HEK293 (cell line): ENCODE results near the gene BCAS3.

ENCODE experiments used
- CTCF ChIA-PET: fragments of 350-600 bp; formaldehyde crosslinking; extraction: SDS; loops from one replicate; lab custom pipeline; 2021; ENCODE audit warnings: antibody characterized with exemption; lab: Yijun Ruan, JAX
- POLR2A ChIA-PET: fragments of 300-600 bp; formaldehyde crosslinking; extraction: SDS; loops from one replicate; lab custom pipeline; 2020; ENCODE audit warnings: antibody characterized with exemption, inconsistent platforms; lab: Yijun Ruan, JAX
- H3K27ac ChIP-seq: fragments of 200-500 bp; sonication (Bioruptor generic); 2 replicates; pipeline ENCODE4 v1.5.1; 2014; ENCODE audit warnings: low read depth, low read length, control low read depth, inconsistent platforms; ENCODE audit errors: extremely low read depth
- H3K36me3 ChIP-seq, 2 experiments: fragments of 200-500 bp in 1 of 2; sonication (Bioruptor generic) in 1 of 2; 1 replicate in 1 of 2; 2 replicates in 1 of 2; pipeline ENCODE4 v1.5.1; 2014 to 2017; ENCODE audit warnings: inconsistent platforms in 2 of 2, low read length in 2 of 2; ENCODE audit not compliant: control insufficient read depth in 2 of 2, insufficient read depth in 1 of 2
- H3K4me1 ChIP-seq: fragments of 200-500 bp; sonication (Bioruptor generic); 2 replicates; pipeline ENCODE4 v1.5.1; 2014; ENCODE audit warnings: mild to moderate bottlenecking, low read length, inconsistent platforms; ENCODE audit not compliant: control insufficient read depth, insufficient read depth
- H3K4me3 ChIP-seq: 2 replicates; pipeline ENCODE4 v1.5.1; 2011; ENCODE audit warnings: low read depth, mild to moderate bottlenecking, control low read depth, low read length, moderate library complexity
- H3K9me3 ChIP-seq: fragments of 200-500 bp; sonication (Bioruptor generic); 2 replicates; pipeline ENCODE4 v1.5.1; 2014; ENCODE audit warnings: low read depth, low read length, inconsistent platforms; ENCODE audit not compliant: control insufficient read depth, insufficient read depth
- BCL11A ChIP-seq: fragments of 450-650 bp; formaldehyde crosslinking; IDR thresholded peaks from 2 replicates; pipeline ENCODE4 v1.5.1; 2016; ENCODE audit warnings: low read depth, missing biosample characterization, missing genetic modification characterization
- CTCF ChIP-seq: fragments of 450-650 bp; formaldehyde crosslinking; IDR thresholded peaks from 2 replicates; pipeline ENCODE4 v1.5.1; 2016; ENCODE audit warnings: missing biosample characterization, missing genetic modification characterization
- GLIS1 ChIP-seq: fragments of 450-650 bp; formaldehyde crosslinking; IDR thresholded peaks from 2 replicates; pipeline ENCODE4 v1.5.1; 2016; ENCODE audit warnings: missing biosample characterization, missing genetic modification characterization
- GLIS2 ChIP-seq: fragments of 450-650 bp; formaldehyde crosslinking; IDR thresholded peaks from 2 replicates; pipeline ENCODE4 v1.5.1; 2016; ENCODE audit warnings: missing biosample characterization, missing genetic modification characterization
- KLF10 ChIP-seq: fragments of 450-650 bp; IDR thresholded peaks from 2 replicates; pipeline ENCODE4 v1.5.1; 2018; ENCODE audit warnings: missing biosample characterization, mild to moderate bottlenecking, missing genetic modification characterization
- KLF9 ChIP-seq: fragments of 450-650 bp; formaldehyde crosslinking; IDR thresholded peaks from 2 replicates; pipeline ENCODE4 v1.5.1; 2016; ENCODE audit warnings: missing biosample characterization, missing genetic modification characterization, low read depth
- PATZ1 ChIP-seq: fragments of 450-650 bp; formaldehyde crosslinking; IDR thresholded peaks from 2 replicates; pipeline ENCODE4 v1.5.1; 2016; ENCODE audit warnings: missing biosample characterization, missing genetic modification characterization
- REST ChIP-seq: fragments of 450-650 bp; formaldehyde crosslinking; IDR thresholded peaks from 2 replicates; pipeline ENCODE4 v1.5.1; 2016; ENCODE audit warnings: missing biosample characterization, missing genetic modification characterization
- SALL2 ChIP-seq: fragments of 450-650 bp; formaldehyde crosslinking; IDR thresholded peaks from 2 replicates; pipeline ENCODE4 v1.5.0; 2017; ENCODE audit warnings: missing biosample characterization, mild to moderate bottlenecking, missing genetic modification characterization, borderline replicate concordance
- SETDB1 ChIP-seq: IDR thresholded peaks from one replicate; pipeline ENCODE4 v1.6.1; 2017; ENCODE audit warnings: mild to moderate bottlenecking, low read length, moderate library complexity, mixed read lengths; ENCODE audit not compliant: insufficient read length
- YY1 ChIP-seq: fragments of 450-650 bp; formaldehyde crosslinking; IDR thresholded peaks from 2 replicates; pipeline ENCODE4 v1.5.1; 2018; ENCODE audit warnings: missing biosample characterization, missing genetic modification characterization
- ZBTB20 ChIP-seq: fragments of 450-650 bp; formaldehyde crosslinking; IDR thresholded peaks from 2 replicates; pipeline ENCODE4 v1.5.1; 2016; ENCODE audit warnings: missing biosample characterization, missing genetic modification characterization
- ZBTB26 ChIP-seq: fragments of 450-650 bp; formaldehyde crosslinking; optimal IDR thresholded peaks from 2 replicates; pipeline ENCODE3; 2016; ENCODE audit warnings: missing biosample characterization, mild to moderate bottlenecking, missing genetic modification characterization
- ZBTB6 ChIP-seq: fragments of 450-650 bp; formaldehyde crosslinking; IDR thresholded peaks from 2 replicates; pipeline ENCODE4 v1.5.1; 2017; ENCODE audit warnings: missing biosample characterization, missing genetic modification characterization
- ZIC2 ChIP-seq: fragments of 450-650 bp; formaldehyde crosslinking; IDR thresholded peaks from 2 replicates; pipeline ENCODE4 v1.5.1; 2016; ENCODE audit warnings: missing biosample characterization, missing genetic modification characterization
- ZNF146 ChIP-seq: fragments of 450-650 bp; formaldehyde crosslinking; IDR thresholded peaks from 2 replicates; pipeline ENCODE4 v1.5.1; 2016; ENCODE audit warnings: missing biosample characterization, missing genetic modification characterization
- ZNF155 ChIP-seq: fragments of 450-650 bp; formaldehyde crosslinking; IDR thresholded peaks from 2 replicates; pipeline ENCODE4 v1.5.1; 2016; ENCODE audit warnings: missing biosample characterization, missing genetic modification characterization
- ZNF175 ChIP-seq: fragments of 450-650 bp; formaldehyde crosslinking; IDR thresholded peaks from 2 replicates; pipeline ENCODE4 v1.5.1; 2016; ENCODE audit warnings: missing biosample characterization, missing genetic modification characterization
- ZNF211 ChIP-seq: fragments of 450-650 bp; formaldehyde crosslinking; IDR thresholded peaks from 2 replicates; pipeline ENCODE4 v1.5.1; 2016; ENCODE audit warnings: low read depth, missing biosample characterization, missing genetic modification characterization
- ZNF391 ChIP-seq: fragments of 450-650 bp; formaldehyde crosslinking; IDR thresholded peaks from 2 replicates; pipeline ENCODE4 v1.5.1; 2016; ENCODE audit warnings: low read depth, missing biosample characterization, missing genetic modification characterization, borderline replicate concordance
- ZNF404 ChIP-seq: fragments of 450-650 bp; formaldehyde crosslinking; IDR thresholded peaks from 2 replicates; pipeline ENCODE4 v1.5.1; 2017; ENCODE audit warnings: missing biosample characterization, missing genetic modification characterization
- ZNF600 ChIP-seq: fragments of 450-650 bp; formaldehyde crosslinking; IDR thresholded peaks from 2 replicates; pipeline ENCODE4 v1.5.1; 2016; ENCODE audit warnings: missing biosample characterization, missing genetic modification characterization
- ZNF626 ChIP-seq: fragments of 450-650 bp; sonication (Bioruptor Pico); formaldehyde crosslinking; IDR thresholded peaks from 2 replicates; pipeline ENCODE4 v1.5.1; 2018; ENCODE audit warnings: missing biosample characterization, missing genetic modification characterization, inconsistent platforms
- ZNF660 ChIP-seq: fragments of 450-650 bp; IDR thresholded peaks from 2 replicates; pipeline ENCODE4 v1.5.1; 2018; ENCODE audit warnings: missing biosample characterization, mild to moderate bottlenecking, missing genetic modification characterization
- ZNF664 ChIP-seq: fragments of 450-650 bp; formaldehyde crosslinking; IDR thresholded peaks from 2 replicates; pipeline ENCODE4 v1.5.1; 2016; ENCODE audit warnings: missing biosample characterization, missing genetic modification characterization
- ZNF76 ChIP-seq: fragments of 450-650 bp; formaldehyde crosslinking; IDR thresholded peaks from 2 replicates; pipeline ENCODE4; 2016; ENCODE audit warnings: low read depth, missing biosample characterization, missing genetic modification characterization, borderline replicate concordance
- ZSCAN30 ChIP-seq: fragments of 450-650 bp; IDR thresholded peaks from 2 replicates; pipeline ENCODE4 v1.5.1; 2018; ENCODE audit warnings: missing biosample characterization, mild to moderate bottlenecking, missing genetic modification characterization, moderate library complexity

The BCAS3 gene

GRCh38 chr17:61399131-61400065, 721.7 kb downstream of the BCAS3 start, which contains the start of gene TBX2:
TSS of gene TBX2 (plus strand) at chr17:61399843. CDS start at chr17:61400177, 334 bp downstream.
- Histone ChIP-seq H3K27ac (peak within 1 kb of the TSS; percentile 97), H3K4me3 (peak within 1 kb of the TSS; percentile 81), H3K36me3 (peaks cover 5 to 29% of the 10 kb centered on the region in 2 experiments; a peak in 2 of 3 replicates), H3K4me1 (peaks cover 3% of the 10 kb centered on the region; the same call in 1 of the 2 replicates), H3K9me3 (no peaks in the 10 kb centered on the region)
- ChIA-PET CTCF (interaction anchor here (0.6 to 5.1 kb wide), 4 partner anchors 9 to 428 kb away, joined by 3 to 28 read pairs (median 7); no protein-coding TSS in a partner anchor), POLR2A (interaction anchor here (0.6 to 2.8 kb wide), 12 partner anchors 9 to 1642 kb away, joined by 3 to 29 read pairs (median 4); no protein-coding TSS in a partner anchor)
- TF ChIP-seq ZSCAN30, result peak; percentile 52; the same call in 1 of the 2 replicates
- peak; percentile 67; the same call in 1 of the 2 replicates for TF ChIP-seq YY1 (tag by site-specific recombination)
- TF ChIP-seq REST (tag by site-specific recombination), result no peak
- no peak for TF ChIP-seq SALL2
- peak; percentile 40; the same call in 1 of the 2 replicates for TF ChIP-seq GLIS1 (tag by site-specific recombination)
- peak; percentile 85 for TF ChIP-seq ZBTB26 (tag by site-specific recombination)
- TF ChIP-seq BCL11A, result no peak
- TF ChIP-seq KLF9 (tag by site-specific recombination), result peak; percentile 6; the same call in 1 of the 2 replicates
- peak; percentile 11; the same call in 1 of the 2 replicates for TF ChIP-seq ZNF600 (tag by site-specific recombination)
- TF ChIP-seq ZNF391 (tag by site-specific recombination), result 0 out of 2 replicates have a peak, but pooled peaks have one; percentile 16
- peak; percentile 45 for TF ChIP-seq ZIC2
- no peak for TF ChIP-seq ZNF664 (tag by site-specific recombination)
- TF ChIP-seq ZNF175, result no peak
- TF ChIP-seq PATZ1 (tag by site-specific recombination), result peak; percentile 52
- no peak for TF ChIP-seq ZNF626 (tag by site-specific recombination)
- peak; percentile 69 for TF ChIP-seq GLIS2 (tag by site-specific recombination)
- TF ChIP-seq ZNF146 (tag by site-specific recombination), result no peak
- TF ChIP-seq ZNF211 (tag by site-specific recombination), result no peak
- TF ChIP-seq ZNF404, result no peak
- peak; percentile 28; the same call in 1 of the 2 replicates for TF ChIP-seq ZNF660 (tag by site-specific recombination)
- peak; percentile 55 for TF ChIP-seq CTCF
- TF ChIP-seq ZNF155 (tag by site-specific recombination), result no peak
- TF ChIP-seq KLF10 (tag by site-specific recombination), result peak; percentile 43; the same call in 1 of the 2 replicates
- peak; percentile 79 for TF ChIP-seq ZBTB20 (tag by site-specific recombination)
- TF ChIP-seq SETDB1, result no peak
- TF ChIP-seq ZNF76 (tag by site-specific recombination), result peak; percentile 30; the same call in 1 of the 2 replicates
- TF ChIP-seq ZBTB6, result 0 out of 2 replicates have a peak, but pooled peaks have one; percentile 22
